A172 (cell line): Measurements from ENCODE around the gene HMOX2. TPM values are rescaled to one million over a fixed set of nuclear protein-coding genes. Genes with fewer than 3 reads are reported as not detected.
A peak's percentile ranks its signal among the peaks of the same experiment; 100 is the strongest.

Source experiments
- DNase-seq: peaks from one replicate; pipeline ENCODE4 v3.0.0-alpha.2; 2015; ENCODE audit warnings: low spot score
- total RNA-seq: library from RNA; depleted of rRNA; stranded (reverse); fragments of >200 nt; shearing (Covaris generic); gene quantifications from 2 replicates; pipeline ENCODE4 v1.2.3, GENCODE V29; 2014

The HMOX2 gene
- total RNA-seq, 1 experiment from 2014 or later = 159 TPM

DNA sequence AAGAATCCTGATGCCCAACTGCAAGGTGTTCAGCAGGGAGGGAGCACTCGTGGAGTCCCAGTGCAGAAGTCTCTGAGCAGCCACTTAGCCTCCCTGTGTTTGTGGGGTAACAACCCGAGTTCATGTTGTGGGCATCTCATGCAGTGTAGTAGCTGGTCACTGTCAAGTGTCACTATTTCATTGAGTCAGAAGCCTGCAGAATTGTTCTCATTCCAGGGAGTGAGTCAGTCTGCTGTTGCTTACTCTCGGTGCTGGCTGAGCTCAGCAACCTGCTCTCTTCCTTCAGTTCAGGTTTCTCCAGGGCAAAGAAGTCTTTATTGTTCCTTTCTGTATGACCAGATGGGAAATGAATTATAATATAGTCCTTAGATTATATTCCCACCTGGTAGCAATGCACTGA lies 24.1 kb downstream of the HMOX2 start:
- peak; percentile 93 for DNase-seq

DNA sequence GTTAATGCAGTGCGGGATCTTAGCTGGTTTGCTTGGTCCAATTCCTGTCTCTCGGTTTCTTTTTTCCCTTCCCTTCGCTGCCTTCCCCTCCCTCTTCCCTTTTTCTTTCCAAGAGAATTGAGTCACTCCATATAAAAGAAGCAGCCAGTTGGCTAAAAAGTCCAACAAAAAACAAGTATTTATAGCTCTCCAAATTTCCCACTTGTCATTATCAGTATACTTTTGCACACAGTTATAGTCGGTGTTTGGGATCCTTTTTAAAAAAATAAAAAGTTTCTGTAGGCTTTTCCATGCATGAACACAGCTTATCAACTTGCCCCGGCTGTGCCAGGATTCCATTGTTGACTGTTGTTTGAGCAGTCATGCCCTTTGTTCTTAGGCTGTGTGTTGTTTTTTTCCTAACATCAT lies 24.9 kb downstream of the HMOX2 start:
- peak; percentile 59 for DNase-seq

GRCh38 chr16:4505356-4506147 lies 29.4 kb downstream of the HMOX2 start:
- no peak for DNase-seq

GRCh38 chr16:4506450-4506849 lies 30.3 kb downstream of the HMOX2 start:
- DNase-seq = peak; percentile 70

DNA sequence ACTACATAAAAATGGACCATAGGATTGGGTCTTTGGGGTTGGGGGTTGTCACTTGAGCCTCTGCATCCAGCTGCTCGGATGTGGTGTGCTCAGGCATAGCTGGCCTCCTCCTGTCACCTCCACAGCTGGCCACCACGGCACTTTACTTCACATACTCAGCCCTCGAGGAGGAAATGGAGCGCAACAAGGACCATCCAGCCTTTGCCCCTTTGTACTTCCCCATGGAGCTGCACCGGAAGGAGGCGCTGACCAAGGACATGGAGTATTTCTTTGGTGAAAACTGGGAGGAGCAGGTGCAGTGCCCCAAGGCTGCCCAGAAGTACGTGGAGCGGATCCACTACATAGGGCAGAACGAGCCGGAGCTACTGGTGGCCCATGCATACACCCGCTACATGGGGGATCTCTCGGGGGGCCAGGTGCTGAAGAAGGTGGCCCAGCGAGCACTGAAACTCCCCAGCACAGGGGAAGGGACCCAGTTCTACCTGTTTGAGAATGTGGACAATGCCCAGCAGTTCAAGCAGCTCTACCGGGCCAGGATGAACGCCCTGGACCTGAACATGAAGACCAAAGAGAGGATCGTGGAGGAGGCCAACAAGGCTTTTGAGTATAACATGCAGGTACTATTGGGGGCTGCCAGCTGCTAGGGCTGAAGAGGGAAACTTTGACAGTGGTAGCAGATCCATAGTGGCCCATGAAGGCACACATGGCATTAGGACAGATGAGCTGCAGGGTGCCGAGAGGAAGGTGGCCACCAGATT lies 31.6 kb downstream of the HMOX2 start:
- DNase-seq = no peak

- no peak for DNase-seq
Measured at GRCh38 chr16:4508806-4509205, 32.6 kb downstream of the HMOX2 start.

GRCh38 chr16:4509420-4509819 lies 33.2 kb downstream of the HMOX2 start:
- DNase-seq = no peak

GRCh38 chr16:4510131-4510530 lies 33.9 kb downstream of the HMOX2 start:
- no peak for DNase-seq

DNA sequence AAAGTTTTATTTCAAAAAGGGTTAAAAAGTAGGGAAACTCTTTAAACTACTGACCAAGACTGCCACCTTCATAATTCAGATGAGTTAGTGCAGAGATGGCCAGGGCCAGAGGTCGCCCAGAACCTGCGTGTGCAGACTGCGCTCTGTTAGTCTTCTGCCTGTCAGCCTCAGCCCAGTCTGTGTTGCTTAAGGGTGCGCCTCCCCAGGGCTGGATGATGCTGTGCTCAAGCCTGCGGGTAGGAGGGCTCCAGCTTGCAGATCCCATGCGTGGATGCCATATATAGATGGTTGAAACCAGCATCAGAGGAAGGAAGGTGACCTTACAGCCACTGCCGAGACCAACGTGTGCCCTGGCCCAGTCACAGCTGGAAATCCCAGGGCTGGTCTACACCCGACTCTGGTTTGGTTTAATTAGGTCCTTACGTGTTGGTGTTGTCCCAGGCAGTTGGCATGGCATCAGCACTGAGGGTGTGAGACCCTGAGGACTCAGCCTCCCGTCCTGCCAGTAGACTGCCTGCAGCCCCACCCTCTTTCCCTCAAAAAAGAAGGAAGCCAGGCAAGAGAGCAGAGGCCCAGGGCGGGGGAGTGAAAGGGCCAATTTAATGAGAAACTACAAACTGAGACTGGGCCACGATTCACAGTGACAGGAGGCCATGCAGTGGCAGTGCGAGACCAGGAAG lies 34.7 kb downstream of the HMOX2 start:
- DNase-seq = no peak

DNA sequence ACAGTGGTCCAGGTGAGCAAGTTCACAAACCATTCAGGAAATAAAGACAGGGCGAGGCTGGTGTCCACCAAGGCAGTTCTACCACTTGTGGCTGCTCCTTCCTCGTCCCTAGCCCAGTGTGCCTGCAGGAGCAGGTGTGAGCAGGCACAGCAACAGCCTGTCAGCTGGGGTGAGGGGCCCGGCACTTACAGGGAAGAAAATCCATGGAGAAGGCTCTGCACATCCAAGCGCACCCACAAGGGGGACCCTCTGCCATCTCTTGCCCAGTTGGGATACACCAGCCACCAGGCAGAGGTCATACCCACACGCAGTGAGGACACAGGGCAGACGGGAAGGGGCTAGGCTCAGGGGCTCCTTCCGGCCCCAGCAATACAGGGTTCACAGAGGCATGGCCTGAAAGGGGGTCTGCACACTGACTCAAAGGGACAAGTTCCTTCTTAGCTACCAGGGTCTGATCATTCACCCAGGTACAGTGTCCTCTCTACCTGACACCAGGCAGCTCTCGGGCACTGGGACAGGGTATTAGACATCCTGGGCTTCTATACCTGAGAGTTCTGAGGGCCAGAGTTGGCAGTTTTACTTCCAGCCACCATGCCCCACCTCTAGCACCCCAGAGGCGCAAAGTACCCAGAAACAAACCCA lies 35.4 kb downstream of the HMOX2 start:
- DNase-seq = peak; percentile 56

- no peak for DNase-seq
Measured at GRCh38 chr16:4512473-4512872, 36.3 kb downstream of the HMOX2 start.

- no peak for DNase-seq
Measured at GRCh38 chr16:4513086-4513860, 37.1 kb downstream of the HMOX2 start.

DNA sequence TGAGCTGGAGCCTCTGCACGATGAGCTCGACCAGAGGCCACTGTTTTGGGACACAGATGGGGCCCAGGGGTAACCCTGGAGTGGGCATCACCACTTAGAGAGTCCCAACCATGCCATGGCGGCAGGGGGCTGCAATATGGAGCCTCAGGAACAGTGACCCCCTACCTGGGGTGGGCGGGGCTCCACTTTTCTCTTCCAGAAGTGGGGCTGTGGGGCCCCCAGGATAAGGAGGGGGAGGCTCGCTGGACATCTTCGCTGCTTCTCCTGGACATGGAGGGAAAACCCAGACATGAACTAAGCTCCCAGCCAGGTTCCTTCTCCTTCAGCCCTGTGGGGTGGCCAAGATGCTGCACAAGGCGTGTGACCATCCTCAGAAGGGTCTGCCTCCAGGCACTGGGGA lies 37.7 kb downstream of the HMOX2 start:
- no peak for DNase-seq

DNA sequence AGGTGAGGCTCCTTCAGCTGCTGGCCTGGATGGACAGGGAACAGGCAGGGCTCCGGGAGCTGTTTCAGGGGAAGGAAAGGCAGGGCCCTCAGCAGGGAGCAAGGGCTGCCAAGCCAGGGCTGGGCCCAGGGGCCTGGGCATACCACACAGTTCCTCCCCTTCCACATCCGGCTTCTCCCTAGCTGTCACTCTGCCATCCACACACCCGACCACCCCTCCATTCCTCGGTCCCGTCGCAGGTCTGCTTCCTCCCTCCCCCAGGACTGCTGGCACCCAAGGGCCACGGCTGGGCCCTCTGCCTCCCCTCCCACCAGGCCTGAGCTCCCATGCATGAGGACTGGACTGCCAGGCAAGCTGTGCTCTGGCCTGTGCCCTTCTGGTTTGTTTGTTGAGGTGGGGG lies 38.4 kb downstream of the HMOX2 start:
- DNase-seq = no peak

DNA sequence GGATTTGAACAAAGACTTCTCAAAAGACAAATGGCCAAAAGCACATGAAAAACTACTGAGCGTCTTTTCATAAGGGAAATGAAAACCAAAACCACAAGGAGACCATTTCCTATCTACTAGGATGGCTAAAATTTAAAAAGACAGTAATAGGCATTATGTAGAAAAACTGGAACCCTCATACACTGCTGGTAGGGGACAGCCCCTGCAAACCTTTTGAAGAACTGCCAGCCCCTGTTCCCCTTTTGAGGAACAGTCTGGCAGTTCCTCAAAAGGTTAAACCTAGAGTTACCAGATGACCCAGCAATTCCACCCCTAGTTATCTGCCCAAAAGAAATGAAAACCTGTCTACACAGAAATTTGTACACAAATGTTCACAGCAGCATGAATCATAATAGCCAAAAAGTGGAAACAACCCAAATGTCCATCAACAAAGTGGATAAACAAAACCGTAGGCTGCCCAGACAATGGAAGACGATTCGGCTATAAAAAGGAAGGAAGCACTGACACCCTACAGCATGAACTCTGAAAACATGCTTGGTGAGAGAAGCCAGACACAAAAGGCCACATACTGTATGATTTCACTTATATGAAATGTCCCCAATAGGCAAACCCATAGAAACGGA lies 39.5 kb downstream of the HMOX2 start:
- no peak for DNase-seq

- DNase-seq = peak; percentile 30
Measured at GRCh38 chr16:4517812-4518680, 41.8 kb downstream of the HMOX2 start.

GRCh38 chr16:4519274-4520058 lies 43.3 kb downstream of the HMOX2 start:
- DNase-seq = no peak

DNA sequence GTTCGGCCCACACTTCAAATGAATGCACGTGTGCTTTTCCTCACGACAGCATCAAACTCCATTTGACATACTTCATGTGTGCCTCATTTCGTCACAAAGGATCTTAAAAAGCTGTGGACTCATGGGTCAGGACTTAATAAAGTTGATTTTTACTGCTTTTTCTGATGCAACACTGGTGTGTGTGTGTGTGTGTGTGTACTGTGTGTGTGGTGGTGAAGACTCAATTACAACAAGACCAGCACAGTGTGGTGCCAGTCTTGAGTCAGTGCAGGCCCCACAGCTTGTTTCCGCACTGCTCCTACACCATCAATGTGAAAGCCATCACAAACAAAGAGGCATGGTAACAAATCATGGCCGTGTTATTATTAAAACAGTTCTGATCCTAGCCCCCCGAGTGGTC lies 44.7 kb downstream of the HMOX2 start:
- no peak for DNase-seq

- DNase-seq = no peak
Measured at GRCh38 chr16:4522051-4522581, 45.9 kb downstream of the HMOX2 start.
